IMR-90 (cell line): ENCODE data around the gene PRSS3. TPM values are rescaled to one million over a fixed set of nuclear protein-coding genes. Genes with fewer than 3 reads are reported as not detected.

ENCODE experiments used
- ATAC-seq: fragments of 200-7000 bp; cut with Tn5 transposase; 2 replicates; pipeline ENCODE4 v1.9.1; 2020; ENCODE audit warnings: low read depth, mild to moderate bottlenecking, moderate library complexity
- BruUV-seq: library from RNA; stranded (reverse); fragments of 400-500 nt; replicated peaks from 2 replicates; lab custom pipeline; 2021; lab: Mats Ljungman, UMichigan
- CTCF ChIA-PET: fragments of 300-600 bp; formaldehyde crosslinking; extraction: SDS; loops from one replicate; lab custom pipeline; 2021; ENCODE audit warnings: antibody characterized with exemption; lab: Yijun Ruan, JAX
- POLR2A ChIA-PET: fragments of 300-600 bp; sonication (Branson Sonifier 250); formaldehyde crosslinking; loops from one replicate; lab custom pipeline; 2022; ENCODE audit warnings: antibody characterized with exemption; ENCODE audit not compliant: unreplicated experiment; lab: Charles Lee
- DNase-seq: peaks from one replicate; pipeline ENCODE4 v3.0.0; 2013
- H2AFZ ChIP-seq: replicated peaks from 2 replicates; pipeline ENCODE3; 2013; ENCODE audit warnings: low read length, mild to moderate bottlenecking; ENCODE audit not compliant: poor library complexity
- H2AK5ac ChIP-seq: 2 replicates; pipeline ENCODE4 v1.6.1; 2013; ENCODE audit warnings: low read depth, low read length, inconsistent platforms
- H2AK9ac ChIP-seq: replicated peaks from 2 replicates; pipeline ENCODE3; 2013; ENCODE audit warnings: mild to moderate bottlenecking, low read depth, low read length, moderate library complexity; ENCODE audit not compliant: poor library complexity
- H2BK120ac ChIP-seq: 2 replicates; pipeline ENCODE4 v1.6.1; 2013; ENCODE audit warnings: low read depth, low read length, inconsistent platforms
- H2BK15ac ChIP-seq: 3 replicates; pipeline ENCODE4 v1.6.1; 2013; ENCODE audit warnings: low read depth, low read length, inconsistent platforms
- H2BK20ac ChIP-seq: 2 replicates; pipeline ENCODE4 v1.6.1; 2013; ENCODE audit warnings: low read depth, mild to moderate bottlenecking, inconsistent platforms, low read length, moderate library complexity
- H2BK5ac ChIP-seq: 2 replicates; pipeline ENCODE4 v1.6.1; 2013; ENCODE audit warnings: mild to moderate bottlenecking, low read depth, low read length, inconsistent platforms; ENCODE audit not compliant: poor library complexity, severe bottlenecking
- H3K14ac ChIP-seq: replicated peaks from 2 replicates; pipeline ENCODE4 v1.6.1; 2013; ENCODE audit warnings: low read depth, low read length, inconsistent platforms
- H3K18ac ChIP-seq: 2 replicates; pipeline ENCODE4 v1.6.1; 2013; ENCODE audit warnings: low read depth, low read length, control low read depth
- H3K23ac ChIP-seq: 2 replicates; pipeline ENCODE4 v1.6.1; 2013; ENCODE audit warnings: low read depth, low read length, inconsistent platforms
- H3K27ac ChIP-seq: 2 replicates; pipeline ENCODE4 v1.5.1; 2013; ENCODE audit warnings: mild to moderate bottlenecking, control low read depth, low read length; ENCODE audit not compliant: insufficient read depth
- H3K27me3 ChIP-seq: 2 replicates; pipeline ENCODE4 v1.6.1; 2013; ENCODE audit warnings: low read length; ENCODE audit not compliant: control insufficient read depth, insufficient read depth
- H3K36me3 ChIP-seq: 2 replicates; pipeline ENCODE4 v1.6.1; 2013; ENCODE audit warnings: low read length, mixed read lengths; ENCODE audit not compliant: control insufficient read depth, insufficient read depth
- H3K4ac ChIP-seq: 2 replicates; pipeline ENCODE4 v1.6.1; 2013; ENCODE audit warnings: low read depth, low read length, inconsistent platforms
- H3K4me1 ChIP-seq: 2 replicates; pipeline ENCODE4 v1.6.1; 2013; ENCODE audit warnings: low read length, mixed read lengths; ENCODE audit not compliant: control insufficient read depth, insufficient read depth
- H3K4me2 ChIP-seq: 2 replicates; pipeline ENCODE4 v1.6.1; 2013; ENCODE audit warnings: low read depth, mild to moderate bottlenecking, control low read depth, low read length, moderate library complexity
- H3K4me3 ChIP-seq: 2 replicates; pipeline ENCODE4 v1.5.1; 2013; ENCODE audit warnings: low read depth, mild to moderate bottlenecking, control low read depth, low read length, moderate library complexity; ENCODE audit not compliant: insufficient read depth
- H3K56ac ChIP-seq: 2 replicates; pipeline ENCODE4 v1.6.1; 2013; ENCODE audit warnings: low read length, inconsistent platforms; ENCODE audit not compliant: insufficient read depth; ENCODE audit errors: extremely low read depth
- H3K79me1 ChIP-seq, 2 experiments: 2 replicates each; pipeline ENCODE4 v1.6.1; 2013; ENCODE audit warnings: low read length in 2 of 2, inconsistent platforms in 1 of 2, low read depth in 1 of 2
- H3K9ac ChIP-seq: 2 replicates; pipeline ENCODE4 v1.6.1; 2013; ENCODE audit warnings: low read depth, low read length, control low read depth
- H3K9me1 ChIP-seq: 2 replicates; pipeline ENCODE4 v1.6.1; 2013; ENCODE audit warnings: low read length, inconsistent platforms; ENCODE audit not compliant: insufficient read depth
- H3K9me3 ChIP-seq: 2 replicates; pipeline ENCODE4 v1.6.1; 2013; ENCODE audit warnings: low read length; ENCODE audit not compliant: control insufficient read depth, insufficient read depth
- H4K20me1 ChIP-seq: 2 replicates; pipeline ENCODE4 v1.6.1; 2013; ENCODE audit warnings: low read length, inconsistent platforms; ENCODE audit not compliant: insufficient read depth
- H4K5ac ChIP-seq: 2 replicates; pipeline ENCODE4 v1.6.1; 2013; ENCODE audit warnings: mild to moderate bottlenecking, low read depth, low read length, control low read depth
- H4K8ac ChIP-seq, 2 experiments: 2 replicates each; pipeline ENCODE4 v1.6.1; 2013; ENCODE audit warnings: low read depth in 2 of 2, low read length in 2 of 2, control low read depth in 1 of 2, inconsistent platforms in 1 of 2
- H4K91ac ChIP-seq: 2 replicates; pipeline ENCODE4 v1.6.1; 2013; ENCODE audit warnings: low read depth, low read length, inconsistent platforms; ENCODE audit not compliant: insufficient read depth
- BHLHE40 ChIP-seq: fragments of 150-350 bp; IDR thresholded peaks from 2 replicates; pipeline ENCODE4 v1.6.1; 2016; ENCODE audit warnings: mild to moderate bottlenecking, low read depth, low read length
- CEBPB ChIP-seq: IDR thresholded peaks from 2 replicates; pipeline ENCODE4 v1.6.1; 2012; ENCODE audit warnings: low read depth, low read length, improper control_type of control experiment
- FOS ChIP-seq: fragments of 150-350 bp; IDR thresholded peaks from 2 replicates; pipeline ENCODE4 v1.6.1; 2016; ENCODE audit warnings: low read depth, low read length
- MAZ ChIP-seq: IDR thresholded peaks from 2 replicates; pipeline ENCODE4 v1.6.1; 2012; ENCODE audit warnings: low read depth, mild to moderate bottlenecking, low read length, improper control_type of control experiment, moderate library complexity, borderline replicate concordance
- MXI1 ChIP-seq: IDR thresholded peaks from 2 replicates; pipeline ENCODE4 v1.6.1; 2012; ENCODE audit warnings: low read depth, mild to moderate bottlenecking, low read length, moderate library complexity, borderline replicate concordance
- POLR2A ChIP-seq: IDR thresholded peaks from 2 replicates; pipeline ENCODE4 v1.6.1; 2012; ENCODE audit warnings: mild to moderate bottlenecking, low read depth, low read length
- RFX5 ChIP-seq: IDR thresholded peaks from 2 replicates; pipeline ENCODE4 v1.8.0; 2012; ENCODE audit warnings: low read depth, mild to moderate bottlenecking, low read length, moderate library complexity
- SMC3 ChIP-seq: fragments of 150-350 bp; IDR thresholded peaks from 2 replicates; pipeline ENCODE4 v1.6.1; 2016; ENCODE audit warnings: low read depth, mild to moderate bottlenecking, antibody characterized with exemption, low read length, moderate library complexity
- WGBS, 2 experiments: methylation state at CpG; one replicate each; pipeline versions ENCODE4 v1.1.5 to v1.1.7; 2013; ENCODE audit warnings: missing lambda C conversion rate in 2 of 2; ENCODE audit not compliant: insufficient read length in 1 of 2; ENCODE audit errors: extremely low coverage in 2 of 2; 5-methylcytosine and 5-hydroxymethylcytosine counted together
- dilution Hi-C: fragments of 300-500 bp; cut with HindIII; formaldehyde crosslinking; loops from one replicate; pipeline ENCODE4 v1.14.3; 2018; ENCODE audit warnings: low sequenced_read_pairs; ENCODE audit not compliant: unreplicated experiment
- in situ Hi-C: fragments of 300-500 bp; cut with MboI; formaldehyde crosslinking; loops from 3 replicates; pipeline ENCODE4 v1.14.3; 2019; ENCODE audit warnings: low sequenced_read_pairs, inconsistent platforms, mixed read lengths
- intact Hi-C: fragments of 100-400 bp; cut with micrococcal nuclease; formaldehyde crosslinking; loops from 2 replicates; pipeline ENCODE4 v1.10.0; 2022
- polyA plus RNA-seq, 3 experiments: library from polyadenylated mRNA; depleted of rRNA; stranded (reverse); fragments of >200 nt; gene quantifications; 2 replicates each; pipeline ENCODE4 v1.2.3, GENCODE V29; 2012; ENCODE audit warnings: low replicate concordance in 1 of 3
- total RNA-seq: library from RNA; depleted of rRNA; stranded (reverse); fragments of >200 nt; gene quantifications from 2 replicates; pipeline ENCODE4 v1.2.3, GENCODE V29; 2012
- TF ChIP-seq, protein P1 (sequence below): fragments of 150-350 bp; IDR thresholded peaks from 2 replicates; pipeline ENCODE4 v1.6.1; 2017; ENCODE audit warnings: mild to moderate bottlenecking, antibody characterized with exemption, low read length, low read depth

PRSS3 gene
- total and polyA plus RNA-seq, 2 of the 4 experiments (the other 2 are of a cell fraction), result 7.0 to 26.9 TPM

DNA sequence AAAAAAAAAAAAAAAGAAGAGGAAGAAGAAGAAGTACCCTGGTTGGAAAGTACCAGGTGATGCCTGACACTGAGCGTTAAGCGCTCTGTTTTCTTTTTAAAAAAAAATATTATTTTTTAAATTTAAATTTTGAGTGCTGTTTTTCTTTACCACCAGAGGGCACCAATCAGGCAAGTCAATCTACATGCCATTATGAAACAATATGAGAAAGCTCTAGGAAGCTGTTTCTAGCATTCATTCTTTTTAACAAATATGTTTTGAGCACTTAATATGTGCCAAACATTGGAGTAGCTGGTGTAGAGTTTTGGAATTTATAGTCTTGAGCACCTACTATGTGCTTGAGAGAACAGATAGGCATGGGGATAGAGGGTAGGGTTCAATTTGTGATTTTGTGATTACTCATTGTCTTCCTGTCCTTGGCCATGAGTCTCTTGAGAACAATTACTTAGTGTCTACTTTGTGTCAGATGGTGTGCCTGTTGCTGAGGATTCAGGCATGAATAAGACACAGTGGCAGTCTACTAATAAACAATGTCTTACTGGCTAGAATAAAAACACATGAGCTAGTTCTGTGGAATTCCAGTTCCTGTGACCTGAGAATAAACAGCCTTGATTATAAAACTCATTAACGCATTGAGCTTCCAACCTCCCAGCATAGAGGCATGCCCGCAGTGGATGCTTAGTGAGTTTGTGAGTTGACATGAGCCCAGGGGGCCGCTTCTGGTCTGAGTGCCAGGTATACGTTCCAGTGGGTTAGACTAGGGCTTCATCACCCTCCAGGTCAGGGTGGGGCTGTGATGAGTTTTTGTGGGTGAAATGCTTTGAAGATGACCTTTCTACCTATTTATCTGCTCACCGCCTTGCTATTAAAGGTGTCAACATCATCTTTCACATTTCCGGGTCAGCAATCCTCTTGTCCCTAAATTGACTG is 18.6 kb downstream of the PRSS3 start (continued):
- TF ChIP-seq RFX5 (no peak), MXI1 (0 out of 2 replicates have a peak, but pooled peaks have one; percentile 37)

DNA sequence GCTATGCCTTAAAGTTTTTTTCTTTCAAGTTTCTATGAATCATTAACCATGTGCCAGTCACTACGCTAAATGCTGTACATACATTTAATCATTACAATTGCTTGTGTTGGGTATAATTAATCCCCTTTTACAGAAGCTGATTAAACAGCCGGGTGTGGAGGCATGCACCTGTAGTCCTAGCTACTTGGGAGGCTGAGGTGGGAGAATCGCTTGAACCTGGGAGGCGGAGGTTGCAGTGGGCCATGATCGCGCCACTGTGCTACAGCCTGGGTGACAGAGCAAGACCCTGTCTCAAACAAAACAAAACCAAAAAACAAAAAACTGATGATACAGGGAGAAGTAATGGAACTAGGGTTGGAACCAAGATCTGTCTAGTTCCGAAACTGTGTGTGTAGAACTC is 20.4 kb downstream of the PRSS3 start:
- H3K4ac ChIP-seq, result peak overlapping the region; percentile 96; the same call in 1 of the 2 replicates
- no peak overlapping the region for H3K4me3 ChIP-seq
- peak overlapping the region; percentile 95; the same call in 2 of the 3 replicates for H2BK15ac ChIP-seq
- H2BK5ac ChIP-seq, result peak overlapping the region; percentile 99
- 0 out of 2 replicates have a peak overlapping the region, but pooled peaks have one; percentile 89 for H3K23ac ChIP-seq
- no CpG with 5 or more reads among the region's 7 CpGs for WGBS, 2 experiments
- no peak for TF ChIP-seq POLR2A
- TF ChIP-seq BHLHE40, result no peak
- no peak for TF ChIP-seq SMC3
- TF ChIP-seq MXI1, result no peak
- no peak for TF ChIP-seq FOS
- TF ChIP-seq, protein P1, sequence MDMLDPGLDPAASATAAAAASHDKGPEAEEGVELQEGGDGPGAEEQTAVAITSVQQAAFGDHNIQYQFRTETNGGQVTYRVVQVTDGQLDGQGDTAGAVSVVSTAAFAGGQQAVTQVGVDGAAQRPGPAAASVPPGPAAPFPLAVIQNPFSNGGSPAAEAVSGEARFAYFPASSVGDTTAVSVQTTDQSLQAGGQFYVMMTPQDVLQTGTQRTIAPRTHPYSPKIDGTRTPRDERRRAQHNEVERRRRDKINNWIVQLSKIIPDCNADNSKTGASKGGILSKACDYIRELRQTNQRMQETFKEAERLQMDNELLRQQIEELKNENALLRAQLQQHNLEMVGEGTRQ, result no peak
- TF ChIP-seq RFX5, result no peak
- TF ChIP-seq CEBPB, result no peak
- no peak for TF ChIP-seq MAZ
- DNase-seq, result no peak
- peak overlapping the region; percentile 92 to 94; a peak in 3 of 4 replicates for H4K8ac ChIP-seq
- H3K4me1 ChIP-seq, result peaks cover 11% of the 10 kb centered on the region
- peak overlapping the region; percentile 87 for H2AK5ac ChIP-seq
- no peaks in the 10 kb centered on the region for H3K27me3 ChIP-seq
- H3K9me1 ChIP-seq, result peaks cover 10% of the 10 kb centered on the region; the same call in 1 of the 2 replicates
- no peak overlapping the region for H2AK9ac ChIP-seq
- no peak overlapping the region; the same call in 1 of the 2 replicates for H3K18ac ChIP-seq
- no peak for ATAC-seq
- peak overlapping the region; percentile 46; the same call in 1 of the 2 replicates for H2BK20ac ChIP-seq
- intact Hi-C loops, result loop anchor here (5.0 kb wide), 1 partner anchor 107 kb away; no protein-coding TSS in a partner anchor
- no peak overlapping the region for H3K56ac ChIP-seq
- ChIA-PET POLR2A (interaction anchor here (0.7 kb wide), 1 partner anchor 125 kb away, joined by 3 read pairs; no protein-coding TSS in a partner anchor), CTCF (no interaction called here)
- H2BK120ac ChIP-seq, result peak overlapping the region; percentile 86; the same call in 1 of the 2 replicates
- H3K27ac ChIP-seq, result no peak overlapping the region
- no peaks in the 10 kb centered on the region for H3K9me3 ChIP-seq
- no peak overlapping the region for H3K4me2 ChIP-seq
- no peaks in the 10 kb centered on the region for H3K36me3 ChIP-seq
- in situ Hi-C loops, result no loop called here
- H4K91ac ChIP-seq, result 0 out of 2 replicates have a peak overlapping the region, but pooled peaks have one; percentile 95
- no TSS peak for BruUV-seq
- H3K79me1 ChIP-seq, result peaks cover 6 to 31% of the 10 kb centered on the region in 2 experiments; a peak in 3 of 4 replicates
- peaks cover 26% of the 10 kb centered on the region for H4K20me1 ChIP-seq
- H3K14ac ChIP-seq, result peak overlapping the region; percentile 90; the same call in 1 of the 2 replicates
- dilution Hi-C loops, result no loop called here
- H2AFZ ChIP-seq, result no peak overlapping the region
- H4K5ac ChIP-seq, result no peak overlapping the region
- no peak overlapping the region; the same call in 1 of the 2 replicates for H3K9ac ChIP-seq
